HepG2 (cell line): Measurements from ENCODE around the gene SIX5. TPM values are rescaled to one million over a fixed set of nuclear protein-coding genes. Genes with fewer than 3 reads are reported as not detected.

Experiments used
- ATAC-seq: fragments of 200-7000 bp; cut with Tn5 transposase; 3 replicates; pipeline ENCODE4 v1.9.1; 2020; ENCODE audit warnings: mild to moderate bottlenecking, moderate library complexity
- BruUV-seq: library from RNA; stranded (reverse); fragments of 400-500 nt; replicated peaks from 2 replicates; lab custom pipeline; 2021; lab: Mats Ljungman, UMichigan
- CTCF ChIA-PET: fragments of 300-600 bp; formaldehyde crosslinking; extraction: SDS; loops from one replicate; lab custom pipeline; 2021; ENCODE audit warnings: low total read pairs, inconsistent platforms, low intra/inter-chr PET ratio; lab: Yijun Ruan, JAX
- POLR2A ChIA-PET: fragments of 350-600 bp; sonication (Branson Sonifier 250); formaldehyde crosslinking; loops from one replicate; lab custom pipeline; 2020; ENCODE audit warnings: antibody characterized with exemption, inconsistent platforms; lab: Yijun Ruan, JAX
- DNase-seq: peaks from one replicate; pipeline ENCODE4 v3.0.0-alpha.2; 2015; ENCODE audit warnings: low spot score
- FAIRE-seq: peaks from 3 replicates; lab custom pipeline; 2011; peaks lifted over from hg19 to GRCh38; lab: Jason Lieb, UNC
- H2AFZ ChIP-seq: one replicate; pipeline ENCODE4 v1.6.1; 2011; ENCODE audit warnings: low read length, inconsistent platforms
- H3K27ac ChIP-seq: fragments of 300-600 bp; 3 replicates; pipeline ENCODE4 v1.8.0; 2011; ENCODE audit warnings: mixed run types, mild to moderate bottlenecking, mixed read lengths, low read length, inconsistent platforms; ENCODE audit not compliant: insufficient read depth; ENCODE audit errors: extremely low read length
- H3K27me3 ChIP-seq, 2 experiments: fragments of 200-600 bp in 1 of 2; 2 replicates in 1 of 2; 3 replicates in 1 of 2; pipeline versions ENCODE4 v1.6.0 to v1.8.0; 2011; ENCODE audit warnings: low read length in 2 of 2, mild to moderate bottlenecking in 2 of 2, moderate library complexity in 2 of 2, inconsistent platforms in 1 of 2; ENCODE audit not compliant: insufficient read depth in 2 of 2, control insufficient read depth in 1 of 2
- H3K36me3 ChIP-seq, 2 experiments: fragments of 200-600 bp in 1 of 2; replicated peaks in 1 of 2; 2 replicates in 1 of 2; 3 replicates in 1 of 2; pipeline versions ENCODE4 v1.5.1 to v1.8.0; 2011; ENCODE audit warnings: low read length in 2 of 2, inconsistent platforms in 1 of 2; ENCODE audit not compliant: insufficient read depth in 2 of 2, control insufficient read depth in 1 of 2
- H3K4me1 ChIP-seq: 2 replicates; pipeline ENCODE4 v1.5.1; 2012; ENCODE audit warnings: low read length, inconsistent platforms; ENCODE audit not compliant: insufficient read depth
- H3K4me2 ChIP-seq: 2 replicates; pipeline ENCODE4 v1.6.0; 2011; ENCODE audit warnings: low read depth, low read length, inconsistent platforms
- H3K4me3 ChIP-seq, 3 experiments: fragments of 200-600 bp in 1 of 3; sonication (generic), shearing (Covaris generic) in 1 of 3; replicated peaks in 1 of 3; 2 replicates each; pipeline ENCODE4 v1.5.1; 2011 to 2016; ENCODE audit warnings: low read length in 3 of 3, inconsistent platforms in 2 of 3, low read depth in 2 of 3, mild to moderate bottlenecking in 2 of 3, control low read depth in 1 of 3, mixed read lengths in 1 of 3; ENCODE audit not compliant: insufficient read depth in 1 of 3
- H3K79me2 ChIP-seq: one replicate; pipeline ENCODE4 v1.6.1; 2011; ENCODE audit warnings: low read length, inconsistent platforms; ENCODE audit not compliant: insufficient read depth
- H3K9ac ChIP-seq: 2 replicates; pipeline ENCODE4 v1.6.0; 2011; ENCODE audit warnings: mild to moderate bottlenecking, low read depth, low read length, inconsistent platforms; ENCODE audit not compliant: insufficient read depth
- H3K9me3 ChIP-seq: 2 replicates; pipeline ENCODE4 v1.5.1; 2012; ENCODE audit warnings: mild to moderate bottlenecking, low read length
- H4K20me1 ChIP-seq: 2 replicates; pipeline ENCODE4 v1.6.0; 2011; ENCODE audit warnings: inconsistent platforms, mild to moderate bottlenecking, low read length, moderate library complexity; ENCODE audit not compliant: insufficient read depth
- ARID4A ChIP-seq: sonication (generic); formaldehyde crosslinking; IDR thresholded peaks from 2 replicates; pipeline ENCODE4 v1.5.0; 2020; ENCODE audit warnings: mild to moderate bottlenecking, missing genetic modification reagents, borderline replicate concordance
- CEBPB ChIP-seq: IDR thresholded peaks from 2 replicates; pipeline ENCODE4 v1.6.1; 2011; ENCODE audit warnings: low read depth, low read length, improper control_type of control experiment, borderline replicate concordance
- CREB1 ChIP-seq, 2 experiments: fragments of 450-650 bp in 1 of 2; IDR thresholded peaks; 2 replicates each; pipeline ENCODE4 v1.6.1; 2016 to 2017; ENCODE audit warnings: control low read depth in 1 of 2, mild to moderate bottlenecking in 1 of 2, missing compliant biosample characterization in 1 of 2, missing genetic modification characterization in 1 of 2
- GABPB1 ChIP-seq: IDR thresholded peaks from 2 replicates; pipeline ENCODE4 v1.6.1; 2016; ENCODE audit warnings: mild to moderate bottlenecking, missing genetic modification reagents, moderate library complexity, missing compliant biosample characterization
- HNRNPUL1 ChIP-seq: fragments of 200-400 bp; formaldehyde crosslinking; IDR thresholded peaks from 2 replicates; pipeline ENCODE4 v1.6.1; 2017; ENCODE audit warnings: low read depth, mild to moderate bottlenecking, low read length, moderate library complexity
- IKZF1 ChIP-seq: fragments of 450-650 bp; IDR thresholded peaks from 2 replicates; pipeline ENCODE4 v1.7.1; 2016
- MAFF ChIP-seq: IDR thresholded peaks from 2 replicates; pipeline ENCODE4 v1.6.1; 2011; ENCODE audit warnings: low read depth, low read length, improper control_type of control experiment
- MED13 ChIP-seq: sonication (generic); formaldehyde crosslinking; IDR thresholded peaks from 2 replicates; pipeline ENCODE4 v1.5.0; 2020; ENCODE audit warnings: missing genetic modification reagents
- NCOA1 ChIP-seq: sonication (generic); formaldehyde crosslinking; IDR thresholded peaks from 2 replicates; pipeline ENCODE4 v1.9.0; 2021; ENCODE audit warnings: missing genetic modification reagents
- NFYC ChIP-seq: IDR thresholded peaks from 2 replicates; pipeline ENCODE4 v1.6.1; 2016; ENCODE audit warnings: missing genetic modification reagents, missing compliant biosample characterization
- SIX1 ChIP-seq: sonication (generic); formaldehyde crosslinking; IDR thresholded peaks from 2 replicates; pipeline ENCODE4 v1.4.0; 2020; ENCODE audit warnings: missing genetic modification reagents, borderline replicate concordance
- SP5 ChIP-seq: IDR thresholded peaks from 2 replicates; pipeline ENCODE4 v1.6.1; 2016; ENCODE audit warnings: low read depth, borderline replicate concordance
- STAT5B ChIP-seq: sonication (generic); formaldehyde crosslinking; IDR thresholded peaks from 2 replicates; pipeline ENCODE4 v1.4.0; 2020; ENCODE audit warnings: missing genetic modification reagents
- ZFY ChIP-seq: sonication (generic); formaldehyde crosslinking; IDR thresholded peaks from 2 replicates; pipeline ENCODE4 v1.4.0; 2020; ENCODE audit warnings: missing genetic modification reagents
- ZNF350 ChIP-seq: sonication (generic); formaldehyde crosslinking; IDR thresholded peaks from 2 replicates; pipeline ENCODE4 v1.4.0; 2020; ENCODE audit warnings: mild to moderate bottlenecking, low read depth, missing genetic modification reagents, borderline replicate concordance
- ZNF564 ChIP-seq: sonication (generic); formaldehyde crosslinking; IDR thresholded peaks from 2 replicates; pipeline ENCODE4 v1.8.1; 2023; ENCODE audit warnings: mild to moderate bottlenecking, missing genetic modification reagents
- ZNF678 ChIP-seq: sonication (generic); formaldehyde crosslinking; IDR thresholded peaks from 2 replicates; pipeline ENCODE4 v1.4.0; 2020; ENCODE audit warnings: mild to moderate bottlenecking, missing genetic modification reagents
- WGBS: methylation state at CpG from one replicate; pipeline ENCODE4 v1.1.6; 2017; ENCODE audit warnings: low lambda C conversion rate; 5-methylcytosine and 5-hydroxymethylcytosine counted together
- in situ Hi-C: cut with HindIII; loops from 2 replicates; pipeline ENCODE4 v1.10.0; 2017; ENCODE audit warnings: low pct_unique_long_range_greater_than_20kb; ENCODE audit not compliant: extremely low pct_ligation_motif_present
- intact Hi-C: fragments of 100-400 bp; cut with micrococcal nuclease; formaldehyde crosslinking; loops from one replicate; pipeline ENCODE4 v1.10.0; 2022; ENCODE audit not compliant: unreplicated experiment
- polyA plus RNA-seq, 8 experiments: library from polyadenylated mRNA; depleted of rRNA in 3 of 8; stranded (reverse) in 7 of 8; unstranded in 1 of 8; fragments of >200 nt; fragmentation: Illumina TruSeq in 4 of 8; extraction: Trizol in 4 of 8; gene quantifications; 2 replicates each; pipeline versions ENCODE4 v1.2.1 to v1.2.3, GENCODE V29; 2011 to 2016; ENCODE audit warnings: low read depth in 4 of 8, missing spikeins in 1 of 8, mixed read lengths in 1 of 8; ENCODE audit not compliant: insufficient read depth in 1 of 8
- total RNA-seq, 5 experiments: library from RNA; depleted of rRNA; stranded (reverse); fragments of >200 nt; fragmentation: Illumina TruSeq; extraction: Trizol; gene quantifications; 2 replicates each; pipeline ENCODE4 v1.2.3, GENCODE V29; 2016; ENCODE audit warnings: low read depth in 1 of 5

SIX5 gene
- total and polyA plus RNA-seq, 2 of the 13 experiments (the other 11 are each of a cell fraction or from before 2014, with no cell fraction given) = 7.7 to 10.5 TPM

- ATAC-seq (no peak), DNase-seq (no peak), FAIRE-seq (no peak)
- Histone ChIP-seq H3K27ac (no peak overlapping the region), H4K20me1 (no peaks in the 10 kb centered on the region), H3K9ac (no peak overlapping the region), H3K4me2 (no peak overlapping the region), H3K4me1 (peaks cover 20% of the 10 kb centered on the region), H3K4me3 (no peak overlapping the region), H3K36me3 (no peaks in the 10 kb centered on the region), H3K9me3 (no peaks in the 10 kb centered on the region), H2AFZ (no peak overlapping the region), H3K79me2 (no peaks in the 10 kb centered on the region), H3K27me3 (peaks cover 7 to 52% of the 10 kb centered on the region in 2 experiments; a peak in 4 of 5 replicates)
- intact Hi-C loops (no loop called here), in situ Hi-C loops (no loop called here)
- ChIA-PET POLR2A (interaction anchor here (0.8 to 1.6 kb wide), 2 partner anchors 9 to 11 kb away, joined by 4 to 9 read pairs; partner anchors contain the start of gene SIX5), CTCF (no interaction called here)
- BruUV-seq = no TSS peak
- no peak for TF ChIP-seq NCOA1
- TF ChIP-seq IKZF1 = no peak
- no peak for TF ChIP-seq MAFF
- TF ChIP-seq MED13 (CRISPR knock-in tag) = no peak
- no peak for TF ChIP-seq STAT5B
- TF ChIP-seq GABPB1 (CRISPR knock-in tag) = no peak
- peak; percentile 38; the same call in 1 of the 2 replicates for TF ChIP-seq CEBPB
- WGBS = 34% methylated on average over 9 of the region's 9 CpGs
Measured at GRCh38 chr19:45757695-45758094, 11.4 kb downstream of the SIX5 start.

- no peaks in the 10 kb centered on the region for H3K79me2 ChIP-seq
- 94% methylated on average over 4 of the region's 8 CpGs for whole genome bisulfite sequencing
- H3K4me1 ChIP-seq = peaks cover 20% of the 10 kb centered on the region
- no peaks in the 10 kb centered on the region for H4K20me1 ChIP-seq
- no peak for FAIRE-seq
- no peak overlapping the region for H3K4me2 ChIP-seq
- no peak overlapping the region for H2AFZ ChIP-seq
- CTCF ChIA-PET = no interaction called here
- no peak overlapping the region for H3K4me3 ChIP-seq
- DNase-seq = no peak
- no peak overlapping the region for H3K27ac ChIP-seq
- POLR2A ChIA-PET = interaction anchor here (1.8 to 2.0 kb wide), 2 partner anchors 13 to 15 kb away, joined by 9 to 11 read pairs; partner anchors contain the start of gene SIX5
- H3K9ac ChIP-seq = no peak overlapping the region
- BruUV-seq = no TSS peak
- peaks cover 3 to 37% of the 10 kb centered on the region in 2 experiments; a peak in 3 of 5 replicates for H3K27me3 ChIP-seq
- in situ Hi-C loops = no loop called here
- intact Hi-C loops = no loop called here
- H3K9me3 ChIP-seq = no peaks in the 10 kb centered on the region
- no peak for ATAC-seq
- no peaks in the 10 kb centered on the region for H3K36me3 ChIP-seq
- TF ChIP-seq ZNF678 (no peak), ZFY (CRISPR knock-in tag) (no peak), ZNF350 (CRISPR knock-in tag) (no peak), SP5 (no peak), NFYC (CRISPR knock-in tag) (no peak), CREB1 (IDR thresholded peaks at IDR 0.05) (no peak), CREB1 (CRISPR knock-in tag; IDR thresholded peaks at IDR 0.05) (no peak), SIX1 (CRISPR knock-in tag) (no peak), ZNF564 (CRISPR knock-in tag) (no peak), HNRNPUL1 (no peak), ARID4A (no peak)
Measured at GRCh38 chr19:45754323-45754722, 14.7 kb downstream of the SIX5 start.
